CD4-positive, alpha-beta T cell treated with Interleukin-6 for 4 hours (primary cell): ENCODE data around the gene SYNGR2.

ENCODE experiments used
- DNase-seq: peaks from one replicate; pipeline ENCODE4 v3.0.0-alpha.2; 2020; ENCODE audit warnings: mixed read lengths

SYNGR2 gene

GRCh38 chr17:78173097-78173715 is 4.8 kb downstream of the SYNGR2 start:
- peak; percentile 28 for DNase-seq

GRCh38 chr17:78174346-78174869 is 6.0 kb downstream of the SYNGR2 start:
- DNase-seq, result no peak

GRCh38 chr17:78174870-78175642 is 6.7 kb downstream of the SYNGR2 start:
- DNase-seq, result no peak

GRCh38 chr17:78175643-78175981 is 7.2 kb downstream of the SYNGR2 start:
- no peak for DNase-seq

GRCh38 chr17:78176548-78177025 is 8.2 kb downstream of the SYNGR2 start:
- peak; percentile 84 for DNase-seq

- no peak for DNase-seq
Observed at GRCh38 chr17:78179372-78179771, 11.0 kb downstream of the SYNGR2 start.

GRCh38 chr17:78180083-78180482 is 11.7 kb downstream of the SYNGR2 start:
- DNase-seq, result no peak

GRCh38 chr17:78180508-78180907 is 12.1 kb downstream of the SYNGR2 start:
- DNase-seq, result no peak

GRCh38 chr17:78182504-78182903 is 14.1 kb downstream of the SYNGR2 start:
- no peak for DNase-seq

- DNase-seq, result no peak
Observed at GRCh38 chr17:78183916-78184315, 15.5 kb downstream of the SYNGR2 start.

GRCh38 chr17:78184351-78184750 is 16.0 kb downstream of the SYNGR2 start:
- DNase-seq, result no peak

- no peak for DNase-seq
Observed at GRCh38 chr17:78184868-78185267, 16.5 kb downstream of the SYNGR2 start.

GRCh38 chr17:78185981-78186691 is 17.8 kb downstream of the SYNGR2 start:
- DNase-seq, result no peak

- DNase-seq, result peak; percentile 86
Observed at GRCh38 chr17:78186692-78187595, 18.6 kb downstream of the SYNGR2 start, which contains the start of the genes AFMID and TK1. AFMID (plus strand) TSS chr17:78187362; CDS start chr17:78187371, 9 bp downstream. TK1 (minus strand) TSS chr17:78187052; CDS start chr17:78186994, 58 bp downstream.

GRCh38 chr17:78196716-78197115 is 28.3 kb downstream of the SYNGR2 start:
- DNase-seq, result no peak

GRCh38 chr17:78197147-78197832 is 28.9 kb downstream of the SYNGR2 start:
- DNase-seq, result no peak

- no peak for DNase-seq
Observed at GRCh38 chr17:78200451-78200850, 32.1 kb downstream of the SYNGR2 start.

GRCh38 chr17:78202666-78203065 is 34.3 kb downstream of the SYNGR2 start:
- DNase-seq, result no peak

GRCh38 chr17:78204387-78205123 is 36.2 kb downstream of the SYNGR2 start:
- DNase-seq, result no peak

- no peak for DNase-seq
Observed at GRCh38 chr17:78205124-78205775, 36.9 kb downstream of the SYNGR2 start.
